ENCODE data around the gene NOG.

The NOG gene

DNA sequence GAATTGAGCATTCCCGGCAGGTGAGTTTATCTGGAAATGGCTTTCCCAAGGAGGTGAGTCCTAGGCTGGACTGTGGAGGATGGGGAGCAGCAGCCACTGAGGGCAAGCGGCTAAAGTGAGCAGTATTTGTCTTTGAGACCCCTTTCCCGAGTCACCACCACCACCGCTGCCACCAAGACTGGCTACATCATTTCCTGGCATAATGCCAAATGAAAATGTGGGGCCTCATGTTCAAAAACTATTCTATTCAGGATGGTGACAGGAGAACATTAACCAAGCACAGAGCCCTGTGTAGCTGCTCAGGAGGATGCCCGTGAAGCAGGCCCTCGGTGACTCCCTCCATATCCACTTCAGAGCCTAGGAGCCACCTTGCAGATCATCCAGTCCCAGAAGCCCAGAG, 46.0 kb downstream of the NOG start:
- Histone ChIP-seq H3K27me3 (ENCODE audit: control insufficient read depth, insufficient read depth, low read length) (no peaks in the 10 kb centered on the region), H3K9me3 (ENCODE audit: control insufficient read depth, low read depth, low read length) (no peaks in the 10 kb centered on the region), H3K36me3 (ENCODE audit: control insufficient read depth, low read depth, low read length) (no peaks in the 10 kb centered on the region), H3K27ac (ENCODE audit: low read length) (no peak overlapping the region), H3K4me1 (ENCODE audit: control insufficient read depth, low read depth, low read length) (no peaks in the 10 kb centered on the region), H3K9ac (ENCODE audit: low read length) (no peak overlapping the region), H3K4me3 (ENCODE audit: low read length) (no peak overlapping the region)

DNA sequence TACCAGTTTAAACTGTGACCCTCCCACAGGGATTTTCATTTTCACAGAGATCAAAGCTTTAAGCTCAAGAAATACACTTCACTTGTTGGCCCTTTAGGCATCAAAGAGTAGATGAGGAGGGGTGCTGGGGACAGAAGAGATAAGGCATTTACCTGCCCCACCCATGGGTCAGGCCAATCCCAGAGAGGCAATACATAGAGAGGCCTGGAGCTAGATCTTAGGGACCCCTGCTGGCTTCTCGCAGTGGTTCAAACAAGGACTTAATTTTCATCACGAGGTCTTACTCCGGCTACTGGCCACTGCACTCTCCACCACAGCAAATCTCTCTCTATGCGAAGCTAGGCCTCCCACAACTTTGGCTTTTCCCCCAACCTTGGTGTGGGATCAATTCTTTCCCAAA, 46.6 kb downstream of the NOG start:
- no peak overlapping the region for H3K4me3 ChIP-seq (ENCODE audit: low read length)
- H3K36me3 ChIP-seq (ENCODE audit: control insufficient read depth, low read depth, low read length): no peaks in the 10 kb centered on the region
- no peaks in the 10 kb centered on the region for H3K4me1 ChIP-seq (ENCODE audit: control insufficient read depth, low read depth, low read length)
- H3K27ac ChIP-seq (ENCODE audit: low read length): no peak overlapping the region
- H3K9me3 ChIP-seq (ENCODE audit: control insufficient read depth, low read depth, low read length): no peaks in the 10 kb centered on the region
- no peaks in the 10 kb centered on the region for H3K27me3 ChIP-seq (ENCODE audit: control insufficient read depth, insufficient read depth, low read length)
- H3K9ac ChIP-seq (ENCODE audit: low read length): no peak overlapping the region

DNA sequence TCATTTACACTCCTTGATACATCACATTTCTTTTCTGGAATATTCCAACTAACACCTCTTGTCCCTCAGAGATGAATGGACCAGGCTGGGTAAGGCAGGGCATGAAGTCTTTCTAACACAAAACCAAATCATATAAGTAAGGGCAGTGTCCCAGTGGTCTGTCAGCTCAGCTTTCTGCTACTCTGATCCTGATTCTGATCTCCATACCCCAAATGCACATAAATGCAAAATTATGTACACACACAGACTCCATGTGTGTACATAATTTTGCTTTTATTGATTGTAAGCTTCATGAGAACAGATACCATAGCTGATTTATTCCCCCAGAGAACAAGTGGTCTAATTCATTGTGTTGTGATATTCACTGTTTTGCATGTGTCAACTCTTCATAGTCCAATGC, 47.9 kb downstream of the NOG start:
- no peaks in the 10 kb centered on the region for H3K27me3 ChIP-seq (ENCODE audit: control insufficient read depth, insufficient read depth, low read length)
- H3K4me1 ChIP-seq (ENCODE audit: control insufficient read depth, low read depth, low read length): no peaks in the 10 kb centered on the region
- no peak overlapping the region for H3K4me3 ChIP-seq (ENCODE audit: low read length)
- no peaks in the 10 kb centered on the region for H3K9me3 ChIP-seq (ENCODE audit: control insufficient read depth, low read depth, low read length)
- H3K27ac ChIP-seq (ENCODE audit: low read length): no peak overlapping the region
- H3K9ac ChIP-seq (ENCODE audit: low read length): no peak overlapping the region
- H3K36me3 ChIP-seq (ENCODE audit: control insufficient read depth, low read depth, low read length): no peaks in the 10 kb centered on the region

DNA sequence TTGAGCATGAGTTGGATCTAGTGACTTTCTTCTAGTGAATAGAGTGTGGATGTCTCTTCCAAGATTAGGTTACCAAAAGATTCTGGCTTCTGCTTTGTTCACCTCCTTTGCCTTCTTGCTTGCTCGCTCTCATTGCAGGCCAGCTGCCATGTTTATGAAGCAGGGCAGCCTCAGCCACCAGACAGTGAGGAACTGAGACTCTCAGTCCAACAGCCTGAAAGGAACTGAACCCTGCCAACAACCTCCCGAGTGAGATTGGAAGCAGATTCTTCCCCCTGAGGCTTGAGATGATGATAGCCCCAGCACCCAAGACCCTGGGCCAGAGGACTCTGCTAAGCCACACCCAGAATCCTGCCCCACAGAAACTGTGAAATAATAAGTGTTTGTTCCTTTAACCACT, 48.4 kb downstream of the NOG start:
- Histone ChIP-seq H3K9me3 (ENCODE audit: control insufficient read depth, low read depth, low read length) (no peaks in the 10 kb centered on the region), H3K27ac (ENCODE audit: low read length) (no peak overlapping the region), H3K4me1 (ENCODE audit: control insufficient read depth, low read depth, low read length) (no peaks in the 10 kb centered on the region), H3K9ac (ENCODE audit: low read length) (no peak overlapping the region), H3K27me3 (ENCODE audit: control insufficient read depth, insufficient read depth, low read length) (no peaks in the 10 kb centered on the region), H3K36me3 (ENCODE audit: control insufficient read depth, low read depth, low read length) (no peaks in the 10 kb centered on the region), H3K4me3 (ENCODE audit: low read length) (no peak overlapping the region)

GRCh38 chr17:56642424-56642823, 48.9 kb downstream of the NOG start:
- Histone ChIP-seq H3K27ac (ENCODE audit: low read length) (no peak overlapping the region), H3K9me3 (ENCODE audit: control insufficient read depth, low read depth, low read length) (no peaks in the 10 kb centered on the region), H3K27me3 (ENCODE audit: control insufficient read depth, insufficient read depth, low read length) (no peaks in the 10 kb centered on the region), H3K36me3 (ENCODE audit: control insufficient read depth, low read depth, low read length) (no peaks in the 10 kb centered on the region), H3K4me3 (ENCODE audit: low read length) (no peak overlapping the region), H3K4me1 (ENCODE audit: control insufficient read depth, low read depth, low read length) (no peaks in the 10 kb centered on the region), H3K9ac (ENCODE audit: low read length) (no peak overlapping the region)

All from iPS-18a (cell line).